HG02678 (cell line): ENCODE results near the gene GMDS.

ENCODE experiments used
- ATAC-seq: cut with Tn5 transposase; IDR thresholded peaks from one replicate; pipeline ENCODE4 v1.9.1; 2021; ENCODE audit warnings: mild to moderate bottlenecking, moderate library complexity; ENCODE audit not compliant: unreplicated experiment

The GMDS gene

DNA sequence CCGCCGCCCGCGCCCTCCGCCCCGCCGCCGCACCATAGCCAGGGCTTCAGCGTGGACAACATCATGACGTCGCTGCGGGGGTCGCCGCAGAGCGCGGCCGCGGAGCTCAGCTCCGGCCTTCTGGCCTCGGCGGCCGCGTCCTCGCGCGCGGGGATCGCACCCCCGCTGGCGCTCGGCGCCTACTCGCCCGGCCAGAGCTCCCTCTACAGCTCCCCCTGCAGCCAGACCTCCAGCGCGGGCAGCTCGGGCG, 634.2 kb downstream of the GMDS start:
- ATAC-seq = no peak

DNA sequence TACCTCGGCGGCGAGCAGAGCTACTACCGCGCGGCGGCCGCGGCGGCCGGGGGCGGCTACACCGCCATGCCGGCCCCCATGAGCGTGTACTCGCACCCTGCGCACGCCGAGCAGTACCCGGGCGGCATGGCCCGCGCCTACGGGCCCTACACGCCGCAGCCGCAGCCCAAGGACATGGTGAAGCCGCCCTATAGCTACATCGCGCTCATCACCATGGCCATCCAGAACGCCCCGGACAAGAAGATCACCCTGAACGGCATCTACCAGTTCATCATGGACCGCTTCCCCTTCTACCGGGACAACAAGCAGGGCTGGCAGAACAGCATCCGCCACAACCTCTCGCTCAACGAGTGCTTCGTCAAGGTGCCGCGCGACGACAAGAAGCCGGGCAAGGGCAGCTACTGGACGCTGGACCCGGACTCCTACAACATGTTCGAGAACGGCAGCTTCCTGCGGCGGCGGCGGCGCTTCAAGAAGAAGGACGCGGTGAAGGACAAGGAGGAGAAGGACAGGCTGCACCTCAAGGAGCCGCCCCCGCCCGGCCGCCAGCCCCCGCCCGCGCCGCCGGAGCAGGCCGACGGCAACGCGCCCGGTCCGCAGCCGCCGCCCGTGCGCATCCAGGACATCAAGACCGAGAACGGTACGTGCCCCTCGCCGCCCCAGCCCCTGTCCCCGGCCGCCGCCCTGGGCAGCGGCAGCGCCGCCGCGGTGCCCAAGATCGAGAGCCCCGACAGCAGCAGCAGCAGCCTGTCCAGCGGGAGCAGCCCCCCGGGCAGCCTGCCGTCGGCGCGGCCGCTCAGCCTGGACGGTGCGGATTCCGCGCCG, 634.7 kb downstream of the GMDS start:
- ATAC-seq = peak; percentile 16

DNA sequence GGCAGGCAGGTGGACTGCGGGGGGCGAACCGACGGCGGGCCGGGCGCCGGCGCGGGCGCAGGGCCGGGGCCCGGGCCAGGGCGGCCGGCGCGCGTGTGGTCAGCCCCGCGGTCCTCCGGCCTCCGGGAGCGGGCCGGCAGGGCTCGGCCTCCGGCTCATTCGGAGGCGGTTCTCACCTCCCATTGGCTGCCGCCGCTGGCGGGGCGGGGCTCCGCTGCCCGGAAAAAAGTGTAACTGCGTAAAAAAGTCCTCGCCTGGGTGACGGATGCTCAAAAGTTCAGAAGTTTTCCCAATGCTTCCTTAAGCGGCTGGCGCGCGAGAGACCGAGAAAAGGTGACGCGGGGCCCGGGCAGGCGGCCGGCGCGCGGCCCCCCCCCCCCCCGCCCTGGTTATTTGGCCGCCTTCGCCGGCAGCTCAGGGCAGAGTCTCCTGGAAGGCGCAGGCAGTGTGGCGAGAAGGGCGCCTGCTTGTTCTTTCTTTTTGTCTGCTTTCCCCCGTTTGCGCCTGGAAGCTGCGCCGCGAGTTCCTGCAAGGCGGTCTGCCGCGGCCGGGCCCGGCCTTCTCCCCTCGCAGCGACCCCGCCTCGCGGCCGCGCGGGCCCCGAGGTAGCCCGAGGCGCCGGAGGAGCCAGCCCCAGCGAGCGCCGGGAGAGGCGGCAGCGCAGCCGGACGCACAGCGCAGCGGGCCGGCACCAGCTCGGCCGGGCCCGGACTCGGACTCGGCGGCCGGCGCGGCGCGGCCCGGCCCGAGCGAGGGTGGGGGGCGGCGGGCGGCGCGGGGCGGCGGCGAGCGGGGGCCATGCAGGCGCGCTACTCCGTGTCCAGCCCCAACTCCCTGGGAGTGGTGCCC, 635.5 kb downstream of the GMDS start, which contains the start of gene FOXC1:
TSS of gene FOXC1 (plus strand) at position 268 of the 849 bp plus-strand sequence. CDS start at position 799, 531 bp downstream.
- peak; percentile 58 for ATAC-seq

DNA sequence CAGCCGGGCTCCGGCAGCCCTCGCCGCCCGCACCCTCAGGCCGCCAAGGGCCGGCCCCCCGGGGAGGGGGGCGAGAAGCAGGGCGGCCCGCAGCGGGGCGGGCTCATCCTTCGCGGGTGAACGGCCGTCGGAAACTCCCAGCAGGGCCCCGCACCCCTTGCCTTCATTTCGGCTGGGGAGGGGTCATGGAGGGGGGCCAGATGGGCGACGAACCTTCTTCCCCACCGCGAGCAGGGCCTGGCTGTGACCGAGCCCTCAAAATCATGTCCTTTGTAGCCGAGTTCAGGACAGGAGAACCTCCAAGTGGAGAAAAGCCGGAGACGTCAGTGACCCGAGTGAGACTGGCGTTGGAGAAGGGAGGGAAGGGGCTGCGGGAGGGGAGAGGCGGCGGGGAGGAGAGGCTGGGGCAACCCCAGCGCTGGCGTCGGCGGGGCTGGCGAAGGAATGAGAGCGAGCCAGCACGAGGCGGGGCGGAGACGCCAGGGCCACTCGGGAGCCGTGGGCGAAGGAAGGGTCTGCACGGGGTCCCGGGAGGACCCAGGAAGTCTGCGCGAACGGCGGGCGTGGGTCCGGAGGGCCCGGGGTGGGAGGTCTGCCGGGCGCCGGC, 636.3 kb downstream of the GMDS start:
- ATAC-seq = no peak

DNA sequence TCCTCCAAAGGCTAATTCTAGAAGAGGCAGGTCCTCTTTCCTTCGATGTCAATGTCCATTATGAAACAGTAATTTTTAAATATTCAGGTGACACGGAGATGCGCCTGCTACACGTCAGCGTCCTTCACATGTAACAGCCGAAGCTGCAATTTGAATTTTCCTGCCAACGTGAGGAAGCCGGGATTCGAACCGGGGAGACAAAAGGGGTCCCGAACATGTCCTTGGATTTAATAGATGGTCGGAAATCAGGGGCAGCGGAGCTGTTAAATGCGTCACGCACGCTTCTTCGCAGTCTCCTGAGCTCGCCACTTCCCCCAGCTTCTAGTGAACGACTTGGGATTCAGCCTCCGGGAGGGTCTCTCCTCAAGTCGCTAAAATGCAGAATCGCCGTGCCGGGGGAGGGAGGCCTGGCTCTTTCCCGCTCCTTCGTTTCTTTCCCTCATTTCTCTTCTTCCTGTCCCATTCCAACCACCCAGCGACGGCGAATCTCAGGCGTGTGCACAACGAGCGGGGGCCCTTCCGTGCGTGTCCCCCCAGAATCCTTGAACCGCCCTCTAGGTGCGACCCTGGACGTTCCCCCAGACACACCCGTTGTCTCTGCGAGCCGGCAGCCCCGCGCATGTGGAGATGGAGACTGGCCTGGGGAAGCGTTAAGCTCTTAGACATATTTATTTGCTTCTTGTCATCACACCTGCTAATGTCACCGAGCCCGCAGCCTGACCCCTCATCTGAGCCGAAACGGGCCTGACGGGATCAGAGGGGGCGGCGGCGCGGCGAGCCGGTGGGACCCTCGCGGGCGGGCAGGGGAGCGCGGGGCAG, 637.0 kb downstream of the GMDS start:
- ATAC-seq = no peak

DNA sequence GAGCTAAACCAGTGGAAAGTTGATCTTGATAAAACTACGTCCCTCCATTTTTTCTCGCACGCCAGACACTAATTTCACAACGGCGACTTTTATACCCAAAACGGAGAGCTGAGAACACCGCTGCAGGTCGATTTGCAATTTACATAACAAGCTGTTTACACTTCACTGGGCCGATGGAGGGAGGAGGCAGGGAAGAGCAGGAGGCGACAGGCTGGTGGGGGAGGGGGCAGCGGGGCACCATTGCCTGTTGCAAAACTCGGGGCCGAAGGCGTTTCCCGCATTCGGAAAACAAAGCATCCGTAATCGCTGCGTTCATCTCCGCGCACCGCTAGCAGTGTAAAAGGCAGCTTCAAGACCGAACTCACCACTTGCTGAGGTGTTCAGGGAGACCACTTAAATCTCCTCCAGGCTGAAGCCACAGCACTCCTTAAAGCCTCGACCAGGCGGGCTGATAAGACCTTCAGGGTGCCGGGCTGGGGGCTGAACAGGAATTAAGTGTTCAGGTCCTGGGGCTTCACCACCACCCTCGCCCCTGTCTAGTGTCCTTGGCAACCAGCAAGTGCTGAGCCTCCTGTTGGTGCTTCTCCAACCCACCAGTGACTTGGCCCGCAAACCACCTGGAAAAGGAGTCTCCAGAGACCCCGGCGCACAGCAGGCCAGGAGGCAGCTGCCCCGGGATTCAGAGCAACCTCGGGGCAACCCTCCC, 637.7 kb downstream of the GMDS start:
- no peak for ATAC-seq

DNA sequence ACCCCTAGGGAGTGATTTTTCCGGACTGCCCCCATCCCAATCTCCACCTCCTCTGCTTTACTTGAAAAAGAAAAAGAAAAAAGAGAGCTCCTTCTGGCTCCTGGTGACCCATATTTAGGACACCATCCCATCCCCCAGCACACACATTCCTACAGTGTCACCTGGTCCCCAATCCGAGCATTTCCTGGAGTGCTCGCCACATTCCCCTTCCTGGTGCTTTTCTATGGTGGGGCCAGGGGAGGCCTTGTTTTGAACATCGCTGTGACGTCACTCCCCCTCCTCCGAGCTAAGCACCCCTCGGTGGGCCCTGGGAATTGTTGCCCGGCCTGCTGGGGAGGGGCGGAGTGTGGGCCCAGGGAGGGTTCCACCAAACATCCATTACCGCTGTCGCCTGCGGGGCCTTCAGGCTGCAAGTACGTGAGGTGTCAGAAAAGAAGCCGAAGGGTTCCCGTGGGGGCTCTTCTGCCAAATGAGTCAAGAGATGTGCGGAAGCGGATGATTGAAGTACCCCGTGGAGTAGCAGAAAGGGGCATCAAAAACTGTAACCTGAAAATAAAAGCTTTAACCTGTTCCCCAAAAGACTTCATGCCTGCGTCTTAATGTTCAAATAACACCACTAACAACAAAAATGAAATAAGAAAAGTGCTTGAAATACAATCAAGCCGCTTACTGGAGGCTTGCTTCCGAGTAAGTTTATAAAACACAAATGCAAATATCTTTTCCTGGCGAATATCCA, 638.5 kb downstream of the GMDS start:
- ATAC-seq = no peak

DNA sequence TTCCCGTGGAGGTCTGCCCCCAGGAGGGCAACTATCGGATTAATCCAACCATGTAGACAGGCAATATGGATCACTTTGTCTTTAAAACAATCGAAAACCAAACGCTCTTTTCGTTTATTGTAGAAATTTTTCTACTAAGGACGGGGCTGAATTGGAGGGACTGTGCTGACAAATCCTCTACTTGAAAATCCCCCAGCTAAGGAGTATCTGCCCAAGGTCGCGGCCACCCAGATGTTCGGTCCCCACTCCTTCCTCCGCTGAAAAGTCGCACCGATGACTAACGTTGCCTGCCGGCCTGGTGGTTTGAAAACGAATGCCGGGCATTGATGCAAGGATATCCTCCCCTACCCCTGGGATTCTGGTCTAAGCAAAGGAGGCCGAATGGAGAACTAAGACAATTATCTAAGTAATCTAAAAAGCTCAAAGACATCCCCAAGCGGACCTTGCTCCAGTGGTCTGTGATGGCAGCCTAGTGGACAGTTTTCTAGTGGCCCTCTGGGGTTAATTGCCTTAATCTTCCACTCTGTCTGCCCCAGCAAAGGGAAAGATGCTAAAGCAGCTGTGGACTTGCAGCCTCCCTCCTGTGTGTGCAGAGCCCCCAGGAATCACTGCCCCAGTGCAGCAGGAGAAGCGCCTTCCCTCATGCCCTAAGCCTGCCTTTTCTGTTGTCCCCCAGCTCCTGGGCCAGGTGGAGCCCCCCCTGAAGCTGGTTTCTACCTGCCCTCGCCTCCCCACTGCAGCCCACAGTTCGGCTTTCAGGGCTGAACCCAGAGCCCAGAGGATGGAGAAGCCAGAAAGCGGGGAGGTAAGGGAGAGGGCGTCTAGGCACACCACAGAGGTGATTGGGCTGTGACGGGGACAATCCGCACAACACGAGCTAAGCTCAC, 639.3 kb downstream of the GMDS start:
- ATAC-seq = no peak

DNA sequence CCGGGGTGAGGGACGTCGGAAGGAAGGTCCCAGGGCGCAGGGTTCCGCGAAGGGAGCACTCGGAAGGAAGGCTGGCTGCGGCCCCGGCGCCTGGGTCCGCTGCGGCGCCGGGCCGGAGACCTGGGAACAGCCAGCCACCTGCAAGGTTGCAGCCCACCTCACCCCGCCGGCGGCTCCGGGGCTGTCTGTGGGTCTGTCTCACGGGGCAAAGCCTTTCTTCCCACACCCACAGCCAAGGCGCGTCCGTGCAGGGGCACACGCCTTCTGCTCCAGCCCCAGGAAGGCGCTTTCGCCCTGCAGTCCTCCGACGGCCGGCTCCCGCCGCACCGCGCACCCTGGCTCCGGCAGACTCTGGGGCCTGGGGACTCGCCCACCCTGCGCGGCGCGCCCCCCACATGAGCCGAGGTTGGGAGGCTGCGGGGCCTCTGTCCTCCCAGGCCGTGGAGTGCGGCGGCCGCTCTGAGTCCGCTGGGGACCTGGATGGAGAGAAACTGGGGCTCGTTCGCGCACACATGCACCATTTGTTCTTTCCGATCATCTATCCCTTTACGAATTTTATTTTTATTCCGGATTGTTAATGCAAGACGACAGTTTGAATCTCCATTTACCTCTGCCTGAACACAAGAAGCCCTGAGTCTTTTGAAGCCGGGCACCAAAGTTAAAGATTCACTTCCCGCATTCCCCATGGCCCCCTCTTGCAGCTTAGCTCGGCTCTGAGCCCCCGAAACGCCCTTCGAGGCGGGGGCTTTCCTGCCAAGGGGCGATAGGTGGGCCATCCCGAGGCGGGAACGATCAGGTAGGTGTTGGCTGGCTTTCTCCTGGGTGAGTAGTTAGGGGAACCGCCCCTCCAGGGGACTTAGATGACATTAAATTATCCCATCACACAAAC, 640.2 kb downstream of the GMDS start:
- no peak for ATAC-seq

DNA sequence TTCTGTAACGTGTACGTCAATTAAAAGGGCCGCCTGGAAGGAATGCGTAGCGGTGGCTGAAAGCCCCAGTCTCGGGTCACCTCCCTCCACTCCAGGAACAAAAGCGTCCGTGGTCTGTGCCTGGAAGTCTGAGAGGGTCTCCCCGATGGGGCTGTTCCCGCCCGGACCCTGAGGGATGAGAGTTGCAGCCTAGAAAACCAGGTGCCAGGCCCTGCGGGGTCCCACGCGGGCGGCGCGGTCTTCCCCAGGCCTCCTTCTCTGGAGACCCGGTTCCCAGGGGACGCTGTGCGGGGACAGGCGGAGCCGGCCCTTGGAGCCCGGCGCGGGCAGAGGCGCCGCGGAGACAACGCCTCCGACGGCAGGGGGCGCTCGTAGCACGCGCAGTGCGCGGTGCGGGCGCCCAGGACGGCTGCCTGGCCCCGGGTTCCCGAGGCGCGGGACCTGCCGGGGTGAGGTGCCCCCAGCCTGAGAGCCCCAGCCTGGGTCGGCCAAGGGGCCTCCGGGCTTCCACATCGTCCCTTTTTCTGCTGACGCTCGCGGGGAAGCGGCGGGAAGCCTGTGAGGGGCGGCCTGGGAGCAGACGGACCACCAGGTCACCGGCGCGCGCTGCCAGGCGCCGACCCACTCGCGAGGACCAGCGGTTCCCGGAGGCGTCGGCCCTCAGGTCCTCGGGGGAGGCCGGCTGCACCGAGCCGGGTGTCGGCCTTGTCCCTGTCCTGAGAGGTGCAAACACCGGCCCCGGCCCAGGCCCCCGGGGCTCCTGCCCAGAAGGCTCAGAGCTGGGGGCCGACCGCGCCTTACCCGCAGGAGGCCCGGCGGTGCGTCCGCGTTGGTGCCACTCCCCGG, 641.0 kb downstream of the GMDS start:
- peak; percentile 71 for ATAC-seq

DNA sequence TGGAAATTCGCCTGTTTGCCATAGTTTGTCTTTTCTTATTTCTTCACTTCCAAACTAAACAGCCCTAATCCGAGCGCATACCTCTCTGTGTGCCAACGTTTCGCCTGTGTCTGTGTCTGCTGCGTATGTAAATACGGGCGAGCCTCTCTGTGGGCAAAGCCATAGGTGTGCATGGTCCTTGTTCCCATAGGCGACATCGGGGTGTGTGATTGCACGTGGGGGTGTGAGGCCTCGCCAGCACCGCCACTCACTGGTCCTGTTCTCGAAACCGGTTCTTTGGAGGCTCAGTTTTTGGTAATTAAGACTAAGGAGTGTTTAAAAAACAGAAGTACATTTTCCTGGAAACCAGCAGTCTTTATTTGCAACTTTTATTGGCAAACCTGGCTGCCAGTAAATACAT, 641.7 kb downstream of the GMDS start:
- ATAC-seq = no peak

DNA sequence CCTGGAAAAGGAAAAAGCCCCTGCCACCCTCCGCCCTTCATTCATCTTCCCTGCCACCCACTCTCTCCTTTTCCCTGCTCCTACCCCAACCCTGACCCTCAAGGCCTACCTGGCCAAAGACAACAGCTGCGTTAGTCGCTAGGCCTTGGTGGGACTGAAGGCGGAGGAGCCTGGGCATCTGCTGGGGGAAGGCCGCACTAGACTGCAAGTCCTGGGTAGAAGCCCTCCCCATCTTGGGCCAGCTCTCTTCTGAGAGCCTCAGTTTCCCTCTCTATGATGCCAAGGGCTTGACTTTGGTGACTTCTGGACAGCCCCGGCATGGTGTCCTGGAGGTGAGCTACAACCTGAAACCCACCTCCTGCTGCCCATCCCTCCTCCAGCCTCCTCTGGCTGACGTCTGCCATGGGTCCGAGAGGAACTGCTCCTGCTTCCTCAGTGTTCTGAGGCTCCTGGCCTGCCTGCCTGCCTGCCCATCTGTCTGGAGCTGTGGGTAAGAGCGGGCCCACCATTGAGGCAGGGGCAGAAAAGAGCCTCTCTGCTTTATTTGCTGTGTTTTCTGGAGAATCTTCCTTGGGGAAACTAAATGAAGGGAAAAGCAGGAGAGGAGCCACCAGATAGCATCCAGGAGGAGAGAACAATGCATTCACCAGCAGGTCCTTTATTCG, 643.2 kb downstream of the GMDS start:
- no peak for ATAC-seq

DNA sequence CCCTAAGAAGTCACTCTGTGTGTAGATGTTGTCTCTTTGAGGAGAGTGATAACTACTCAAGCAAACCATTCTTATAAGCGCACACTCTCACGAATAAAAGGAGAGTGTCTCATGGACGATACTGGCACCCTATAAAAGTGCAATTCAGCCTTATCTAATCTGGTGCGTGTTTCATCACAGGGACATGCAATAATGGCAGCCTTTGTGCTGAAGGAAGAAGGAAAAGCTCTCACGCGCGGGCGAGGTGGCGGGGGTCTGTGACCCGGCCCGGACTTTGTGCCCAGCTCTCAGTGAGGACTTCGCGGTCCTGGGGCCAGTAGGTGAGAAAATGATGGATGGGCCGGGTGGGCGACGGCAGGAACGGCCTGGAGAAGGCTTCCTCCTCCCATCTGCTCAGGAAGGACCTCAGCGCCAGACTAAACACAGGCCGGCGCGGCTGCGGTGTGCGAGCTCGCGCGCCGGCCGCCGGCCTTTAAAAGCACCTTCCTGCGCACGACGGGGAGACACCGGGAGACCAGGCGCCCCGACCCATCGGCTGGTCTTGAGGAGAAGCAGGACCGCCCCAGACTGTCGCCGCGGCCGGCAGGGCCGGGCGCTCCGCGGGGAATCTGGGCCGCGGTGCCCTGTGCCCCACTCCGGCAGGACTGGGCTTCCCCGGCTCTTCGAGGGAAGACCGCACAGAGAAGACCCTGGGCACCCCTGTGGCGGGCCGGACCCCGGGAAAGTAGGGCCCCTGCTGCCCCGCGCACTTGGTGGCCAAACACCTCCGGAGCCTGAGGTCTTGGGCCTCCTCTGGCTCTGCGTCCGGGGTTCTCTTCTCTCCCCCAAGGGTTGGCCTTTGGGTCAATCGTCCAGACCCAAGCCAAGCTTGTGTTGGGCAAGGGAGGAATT, 644.0 kb downstream of the GMDS start:
- no peak for ATAC-seq

DNA sequence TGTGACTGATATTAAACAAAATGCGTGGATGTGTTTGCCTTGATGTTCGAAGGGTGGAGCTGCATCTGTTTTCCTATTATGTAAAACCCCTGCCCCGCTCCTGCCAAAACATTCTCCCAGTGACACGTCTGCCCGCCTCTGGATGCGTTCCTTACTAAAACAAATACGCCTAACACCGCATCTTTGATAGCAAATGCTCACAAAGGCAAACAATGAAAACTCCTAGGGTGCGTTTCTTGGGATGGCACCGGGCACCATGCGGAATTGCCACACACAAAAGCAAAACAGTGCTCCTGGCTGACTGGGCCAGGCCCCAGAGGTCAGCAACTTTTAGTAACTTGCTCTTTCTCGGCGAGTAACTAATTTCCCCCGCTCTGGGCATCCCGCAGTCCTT, 644.6 kb downstream of the GMDS start:
- no peak for ATAC-seq

DNA sequence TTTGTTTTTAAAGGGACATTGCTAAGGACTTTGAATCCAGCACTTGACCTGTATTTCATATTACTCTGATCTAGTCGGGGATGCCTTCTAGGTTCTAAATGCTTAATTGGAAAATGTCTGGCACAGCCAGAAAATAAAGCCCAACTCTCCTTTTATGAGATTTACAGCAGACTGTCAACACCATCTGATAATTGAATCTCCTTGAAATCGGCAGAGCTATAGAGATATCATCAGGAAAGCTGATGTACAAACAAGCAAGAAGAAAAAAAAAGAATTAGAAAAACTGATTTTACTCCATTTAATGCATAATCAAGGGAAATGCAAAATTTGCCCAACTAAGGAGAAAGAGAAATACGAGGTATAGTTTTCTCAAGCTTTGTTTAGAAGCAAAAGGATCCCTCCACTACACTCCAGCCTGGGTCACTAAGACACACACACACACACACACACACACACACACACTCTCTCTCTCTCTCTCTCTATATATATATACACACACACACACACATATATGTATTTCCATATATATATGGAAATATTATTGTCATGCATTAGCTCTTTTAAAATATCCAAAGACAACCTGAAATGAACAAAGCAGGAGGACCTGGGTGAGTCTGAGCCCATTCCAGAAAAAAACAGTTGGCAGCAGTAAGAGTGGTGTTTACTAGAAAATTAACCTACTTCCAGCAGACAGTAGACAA, 645.2 kb downstream of the GMDS start:
- no peak for ATAC-seq
